GM12878 (cell line): ENCODE data around the gene DOLPP1. TPM values are rescaled to one million over a fixed set of nuclear protein-coding genes. Genes with fewer than 3 reads are reported as not detected.

Source experiments
- ATAC-seq: fragments of 200-7000 bp; cut with Tn5 transposase; 3 replicates; pipeline ENCODE4 v1.9.1; 2020; ENCODE audit warnings: mild to moderate bottlenecking, moderate library complexity
- BruUV-seq: library from RNA; stranded (reverse); fragments of 400-500 nt; replicated peaks from 2 replicates; lab custom pipeline; 2021; lab: Mats Ljungman, UMichigan
- CTCF ChIA-PET: fragments of 300-600 bp; sonication (Branson Sonifier 250); formaldehyde crosslinking; extraction: SDS; loops from one replicate; lab custom pipeline; 2021; ENCODE audit warnings: inconsistent platforms; lab: Yijun Ruan, JAX
- POLR2A ChIA-PET: fragments of 350-600 bp; formaldehyde crosslinking; extraction: SDS; loops from one replicate; lab custom pipeline; 2021; ENCODE audit warnings: inconsistent platforms; lab: Charles Lee
- RAD21 ChIA-PET: fragments of 300-600 bp; sonication (Branson Sonifier 250); formaldehyde crosslinking; loops from one replicate; lab custom pipeline; 2023; ENCODE audit warnings: antibody characterized with exemption; ENCODE audit not compliant: unreplicated experiment; lab: Charles Lee
- SMC1A ChIA-PET: fragments of 300-600 bp; sonication (Branson Sonifier 250); formaldehyde crosslinking; loops from one replicate; lab custom pipeline; 2023; ENCODE audit not compliant: unreplicated experiment, uncharacterized antibody; lab: Charles Lee
- DNase-seq: peaks from one replicate; pipeline ENCODE4 v3.0.0-alpha.2; 2011; ENCODE audit warnings: low read depth, low spot score
- FAIRE-seq: peaks from 3 replicates; lab custom pipeline; 2011; peaks lifted over from hg19 to GRCh38; lab: Jason Lieb, UNC
- H2AFZ ChIP-seq: 2 replicates; pipeline ENCODE4 v1.6.0; 2011; ENCODE audit warnings: low read depth, low read length, control low read depth; ENCODE audit not compliant: control insufficient read depth
- H3K27ac ChIP-seq: 2 replicates; pipeline ENCODE4 v1.5.1; 2011; ENCODE audit warnings: control low read depth; ENCODE audit not compliant: control insufficient read depth, insufficient read depth
- H3K27me3 ChIP-seq, 2 experiments: replicated peaks in 1 of 2; 2 replicates each; pipeline versions ENCODE4 v1.6.0 to v1.6.1; 2011; ENCODE audit warnings: low read length in 1 of 2; ENCODE audit not compliant: control insufficient read depth in 2 of 2, insufficient read depth in 2 of 2
- H3K36me3 ChIP-seq, 2 experiments: 2 replicates each; pipeline ENCODE4 v1.5.1; 2011; ENCODE audit warnings: low read length in 1 of 2; ENCODE audit not compliant: control insufficient read depth in 2 of 2, insufficient read depth in 2 of 2
- H3K4me1 ChIP-seq: 2 replicates; pipeline ENCODE4 v1.6.1; 2011; ENCODE audit warnings: mild to moderate bottlenecking, low read length, moderate library complexity, mixed read lengths; ENCODE audit not compliant: control insufficient read depth, insufficient read depth
- H3K4me2 ChIP-seq: 2 replicates; pipeline ENCODE4 v1.6.0; 2011; ENCODE audit warnings: control low read depth; ENCODE audit not compliant: control insufficient read depth, insufficient read depth
- H3K4me3 ChIP-seq: fragments of 200-600 bp; sonication (generic); 2 replicates; pipeline ENCODE4 v1.5.1; 2016
- H3K79me2 ChIP-seq: 2 replicates; pipeline ENCODE4 v1.6.0; 2011; ENCODE audit warnings: low read length; ENCODE audit not compliant: control insufficient read depth, insufficient read depth
- H3K9ac ChIP-seq: 2 replicates; pipeline ENCODE4 v1.8.0; 2011; ENCODE audit warnings: low read length, control low read depth, mixed read lengths; ENCODE audit not compliant: control insufficient read depth, insufficient read depth
- H3K9me3 ChIP-seq: replicated peaks from 3 replicates; pipeline ENCODE4 v1.5.1; 2011; ENCODE audit warnings: mild to moderate bottlenecking, low read length; ENCODE audit not compliant: control insufficient read depth, insufficient read depth
- H4K20me1 ChIP-seq: 2 replicates; pipeline ENCODE4 v1.6.0; 2011; ENCODE audit not compliant: control insufficient read depth, insufficient read depth
- ATF7 ChIP-seq: fragments of 450-650 bp; IDR thresholded peaks from 2 replicates; pipeline ENCODE4 v1.6.1; 2016; ENCODE audit warnings: low read depth, mild to moderate bottlenecking
- BACH1 ChIP-seq: fragments of 450-650 bp; IDR thresholded peaks from 2 replicates; pipeline ENCODE4 v1.6.1; 2017; ENCODE audit warnings: mild to moderate bottlenecking, borderline replicate concordance
- BRCA1 ChIP-seq: IDR thresholded peaks from 2 replicates; pipeline ENCODE4 v1.6.1; 2011; ENCODE audit warnings: low read depth, low read length, improper control_type of control experiment
- CEBPB ChIP-seq, 2 experiments: fragments of 150-350 bp in 1 of 2; IDR thresholded peaks; 2 replicates each; pipeline ENCODE4 v1.6.1; 2012 to 2014; ENCODE audit warnings: low read depth in 2 of 2, low read length in 2 of 2, borderline replicate concordance in 1 of 2, inconsistent platforms in 1 of 2
- CHD1 ChIP-seq: IDR thresholded peaks from 2 replicates; pipeline ENCODE4 v1.6.1; 2012; ENCODE audit warnings: low read depth, low read length, improper control_type of control experiment
- ETV6 ChIP-seq, 2 experiments: fragments of 450-650 bp in 1 of 2; IDR thresholded peaks in 1 of 2; conservative IDR thresholded peaks in 1 of 2; 2 replicates each; pipeline ENCODE4 v1.6.1; 2014; ENCODE audit warnings: antibody characterized with exemption in 1 of 2, borderline replicate concordance in 1 of 2, low read depth in 1 of 2, mild to moderate bottlenecking in 1 of 2, moderate library complexity in 1 of 2
- KLF5 ChIP-seq: fragments of 450-650 bp; IDR thresholded peaks from 2 replicates; pipeline ENCODE4 v1.6.1; 2014; ENCODE audit warnings: mild to moderate bottlenecking; ENCODE audit not compliant: partially characterized antibody
- POLR2A ChIP-seq: IDR thresholded peaks from 2 replicates; pipeline ENCODE4 v1.6.1; 2011; ENCODE audit warnings: low read depth, mild to moderate bottlenecking, low read length
- POU2F2 ChIP-seq: IDR thresholded peaks from 3 replicates; pipeline ENCODE4 v1.6.1; 2011; ENCODE audit warnings: low read depth, mild to moderate bottlenecking, low read length, borderline replicate concordance
- SMARCA5 ChIP-seq: fragments of 450-650 bp; IDR thresholded peaks from 2 replicates; pipeline ENCODE4 v1.6.1; 2017; ENCODE audit warnings: mild to moderate bottlenecking
- SREBF2 ChIP-seq: IDR thresholded peaks from 2 replicates; pipeline ENCODE4 v1.6.1; 2012; ENCODE audit warnings: mild to moderate bottlenecking, low read length
- USF1 ChIP-seq: IDR thresholded peaks from 2 replicates; pipeline ENCODE4 v1.6.1; 2011; ENCODE audit warnings: borderline replicate concordance, low read depth, mild to moderate bottlenecking, moderate library complexity, mixed read lengths, low read length; ENCODE audit not compliant: insufficient read depth; ENCODE audit errors: extremely low read length
- ZNF24 ChIP-seq: fragments of 450-650 bp; IDR thresholded peaks from 2 replicates; pipeline ENCODE4 v1.6.1; 2017; ENCODE audit warnings: antibody characterized with exemption, mild to moderate bottlenecking
- WGBS: methylation state at CpG from one replicate; pipeline ENCODE4 v1.1.6; 2016; ENCODE audit warnings: low lambda C conversion rate; ENCODE audit not compliant: insufficient replicate concordance, insufficient coverage; ENCODE audit errors: missing lambda C conversion rate; 5-methylcytosine and 5-hydroxymethylcytosine counted together
- in situ Hi-C: fragments of 300-500 bp; cut with MboI; formaldehyde crosslinking; loops from 9 replicates; pipeline ENCODE4 v1.14.3; 2018; ENCODE audit warnings: mixed read lengths
- intact Hi-C: fragments of 100-400 bp; cut with micrococcal nuclease; formaldehyde crosslinking; loops from one replicate; pipeline ENCODE4 v1.14.2; 2022; ENCODE audit not compliant: unreplicated experiment
- polyA plus RNA-seq, 11 experiments: library from polyadenylated mRNA; depleted of rRNA in 4 of 11; unstranded in 6 of 11; stranded (reverse) in 5 of 11; fragments of >200 nt; fragmentation: Nextera tagmentation in 4 of 11; fragmentation: Illumina TruSeq in 1 of 11; extraction: Ambion mirVana in 4 of 11; extraction: Trizol in 1 of 11; gene quantifications; 1 replicate in 1 of 11; 2 replicates in 10 of 11; pipeline versions ENCODE4 v1.2.1 to v1.2.3, GENCODE V29; 2011 to 2016; ENCODE audit warnings: inconsistent platforms in 2 of 11, missing spikeins in 2 of 11, low read depth in 1 of 11
- total RNA-seq, 4 experiments: library from RNA; depleted of rRNA in 3 of 4; stranded (reverse); fragments of >200 nt in 3 of 4; fragmentation: Illumina TruSeq in 1 of 4; extraction: Trizol in 1 of 4; gene quantifications; 2 replicates each; pipeline versions ENCODE4 v1.2.1 to v1.2.3, GENCODE V29; 2013 to 2021
- TF ChIP-seq, protein P1 (sequence below): fragments of 450-650 bp; IDR thresholded peaks from 2 replicates; pipeline ENCODE4 v1.6.1; 2016; ENCODE audit warnings: mild to moderate bottlenecking, moderate library complexity, borderline replicate concordance
- TF ChIP-seq, protein P2 (sequence below): fragments of 450-650 bp; IDR thresholded peaks from 2 replicates; pipeline ENCODE4 v1.6.1; 2016; ENCODE audit warnings: mild to moderate bottlenecking
- TF ChIP-seq, protein P3 (sequence below): fragments of 450-650 bp; IDR thresholded peaks from 2 replicates; pipeline ENCODE4 v1.6.1; 2017; ENCODE audit warnings: borderline replicate concordance
- TF ChIP-seq, protein P4 (sequence below): IDR thresholded peaks from 2 replicates; pipeline ENCODE4 v1.6.1; 2011; ENCODE audit warnings: borderline replicate concordance, low read depth, mild to moderate bottlenecking, moderate library complexity, low read length; ENCODE audit not compliant: insufficient read depth, poor library complexity, severe bottlenecking

DOLPP1 gene
- total and polyA plus RNA-seq, 10 of the 15 experiments (the other 5 are each of a cell fraction or from before 2014, with no cell fraction given): 0.76 to 19.9 (median 13.4) TPM

DNA sequence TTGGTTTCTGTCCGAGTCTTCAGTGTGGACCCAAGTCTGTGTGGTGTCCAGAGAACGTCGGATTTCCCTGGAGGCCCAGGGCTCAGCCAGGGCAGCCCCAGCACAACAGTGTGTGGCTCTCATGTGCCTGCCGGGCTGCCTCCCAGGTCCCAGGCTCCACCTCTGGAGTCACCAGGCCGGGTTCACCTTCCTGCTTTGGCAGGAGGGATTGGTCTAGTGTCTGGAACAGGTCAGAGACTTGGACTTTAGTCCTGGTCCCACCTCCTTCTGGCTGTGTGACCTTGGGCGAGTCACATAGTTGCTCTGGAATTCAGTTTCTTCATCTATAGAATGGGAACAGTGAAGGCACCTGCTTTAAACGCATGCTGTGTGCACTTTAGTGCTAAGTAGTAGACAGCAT is 3.2 kb downstream of the DOLPP1 start:
- ATAC-seq: no peak
- ChIA-PET CTCF (no interaction called here), RAD21 (no interaction called here), SMC1A (no interaction called here), POLR2A (no interaction called here)
- 81% methylated on average over 7 of the region's 7 CpGs for WGBS
- DNase-seq: no peak
- Histone ChIP-seq H4K20me1 (no peaks in the 10 kb centered on the region), H3K79me2 (peaks cover 17% of the 10 kb centered on the region), H3K9me3 (no peaks in the 10 kb centered on the region), H2AFZ (no peak overlapping the region), H3K27me3 (no peaks in the 10 kb centered on the region), H3K4me3 (no peak overlapping the region), H3K9ac (no peak overlapping the region), H3K4me2 (no peak overlapping the region), H3K36me3 (peaks cover 0 to 20% of the 10 kb centered on the region in 2 experiments; a peak in 3 of 4 replicates), H3K4me1 (peaks cover 12% of the 10 kb centered on the region), H3K27ac (no peak overlapping the region)
- FAIRE-seq: no peak
- in situ Hi-C loops: no loop called here
- no TSS peak for BruUV-seq
- intact Hi-C loops: no loop called here
- TF ChIP-seq POU2F2 (no peak), POLR2A (no peak), ETV6 (conservative IDR thresholded peaks at IDR 0.05 in 1 of 2, IDR thresholded peaks at IDR 0.05 in 1 of 2; ENCODE audit: borderline replicate concordance in 1 of 2, low read depth in 1 of 2) (no peak), SREBF2 (no peak), CHD1 (no peak), SMARCA5 (no peak), BACH1 (no peak), ZNF24 (no peak), KLF5 (no peak), USF1 (no peak), BRCA1 (no peak), CEBPB (IDR thresholded peaks at IDR 0.05; ENCODE audit: borderline replicate concordance in 1 of 2, low read depth in 2 of 2, low read length in 2 of 2) (no peak), ATF7 (no peak)
- TF ChIP-seq, protein P1, sequence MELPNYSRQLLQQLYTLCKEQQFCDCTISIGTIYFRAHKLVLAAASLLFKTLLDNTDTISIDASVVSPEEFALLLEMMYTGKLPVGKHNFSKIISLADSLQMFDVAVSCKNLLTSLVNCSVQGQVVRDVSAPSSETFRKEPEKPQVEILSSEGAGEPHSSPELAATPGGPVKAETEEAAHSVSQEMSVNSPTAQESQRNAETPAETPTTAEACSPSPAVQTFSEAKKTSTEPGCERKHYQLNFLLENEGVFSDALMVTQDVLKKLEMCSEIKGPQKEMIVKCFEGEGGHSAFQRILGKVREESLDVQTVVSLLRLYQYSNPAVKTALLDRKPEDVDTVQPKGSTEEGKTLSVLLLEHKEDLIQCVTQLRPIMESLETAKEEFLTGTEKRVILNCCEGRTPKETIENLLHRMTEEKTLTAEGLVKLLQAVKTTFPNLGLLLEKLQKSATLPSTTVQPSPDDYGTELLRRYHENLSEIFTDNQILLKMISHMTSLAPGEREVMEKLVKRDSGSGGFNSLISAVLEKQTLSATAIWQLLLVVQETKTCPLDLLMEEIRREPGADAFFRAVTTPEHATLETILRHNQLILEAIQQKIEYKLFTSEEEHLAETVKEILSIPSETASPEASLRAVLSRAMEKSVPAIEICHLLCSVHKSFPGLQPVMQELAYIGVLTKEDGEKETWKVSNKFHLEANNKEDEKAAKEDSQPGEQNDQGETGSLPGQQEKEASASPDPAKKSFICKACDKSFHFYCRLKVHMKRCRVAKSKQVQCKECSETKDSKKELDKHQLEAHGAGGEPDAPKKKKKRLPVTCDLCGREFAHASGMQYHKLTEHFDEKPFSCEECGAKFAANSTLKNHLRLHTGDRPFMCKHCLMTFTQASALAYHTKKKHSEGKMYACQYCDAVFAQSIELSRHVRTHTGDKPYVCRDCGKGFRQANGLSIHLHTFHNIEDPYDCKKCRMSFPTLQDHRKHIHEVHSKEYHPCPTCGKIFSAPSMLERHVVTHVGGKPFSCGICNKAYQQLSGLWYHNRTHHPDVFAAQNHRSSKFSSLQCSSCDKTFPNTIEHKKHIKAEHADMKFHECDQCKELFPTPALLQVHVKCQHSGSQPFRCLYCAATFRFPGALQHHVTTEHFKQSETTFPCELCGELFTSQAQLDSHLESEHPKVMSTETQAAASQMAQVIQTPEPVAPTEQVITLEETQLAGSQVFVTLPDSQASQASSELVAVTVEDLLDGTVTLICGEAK: no peak
- TF ChIP-seq, protein P2, sequence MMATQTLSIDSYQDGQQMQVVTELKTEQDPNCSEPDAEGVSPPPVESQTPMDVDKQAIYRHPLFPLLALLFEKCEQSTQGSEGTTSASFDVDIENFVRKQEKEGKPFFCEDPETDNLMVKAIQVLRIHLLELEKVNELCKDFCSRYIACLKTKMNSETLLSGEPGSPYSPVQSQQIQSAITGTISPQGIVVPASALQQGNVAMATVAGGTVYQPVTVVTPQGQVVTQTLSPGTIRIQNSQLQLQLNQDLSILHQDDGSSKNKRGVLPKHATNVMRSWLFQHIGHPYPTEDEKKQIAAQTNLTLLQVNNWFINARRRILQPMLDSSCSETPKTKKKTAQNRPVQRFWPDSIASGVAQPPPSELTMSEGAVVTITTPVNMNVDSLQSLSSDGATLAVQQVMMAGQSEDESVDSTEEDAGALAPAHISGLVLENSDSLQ: no peak
- TF ChIP-seq, protein P3, sequence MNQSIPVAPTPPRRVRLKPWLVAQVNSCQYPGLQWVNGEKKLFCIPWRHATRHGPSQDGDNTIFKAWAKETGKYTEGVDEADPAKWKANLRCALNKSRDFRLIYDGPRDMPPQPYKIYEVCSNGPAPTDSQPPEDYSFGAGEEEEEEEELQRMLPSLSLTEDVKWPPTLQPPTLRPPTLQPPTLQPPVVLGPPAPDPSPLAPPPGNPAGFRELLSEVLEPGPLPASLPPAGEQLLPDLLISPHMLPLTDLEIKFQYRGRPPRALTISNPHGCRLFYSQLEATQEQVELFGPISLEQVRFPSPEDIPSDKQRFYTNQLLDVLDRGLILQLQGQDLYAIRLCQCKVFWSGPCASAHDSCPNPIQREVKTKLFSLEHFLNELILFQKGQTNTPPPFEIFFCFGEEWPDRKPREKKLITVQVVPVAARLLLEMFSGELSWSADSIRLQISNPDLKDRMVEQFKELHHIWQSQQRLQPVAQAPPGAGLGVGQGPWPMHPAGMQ: no peak
- TF ChIP-seq, protein P4, sequence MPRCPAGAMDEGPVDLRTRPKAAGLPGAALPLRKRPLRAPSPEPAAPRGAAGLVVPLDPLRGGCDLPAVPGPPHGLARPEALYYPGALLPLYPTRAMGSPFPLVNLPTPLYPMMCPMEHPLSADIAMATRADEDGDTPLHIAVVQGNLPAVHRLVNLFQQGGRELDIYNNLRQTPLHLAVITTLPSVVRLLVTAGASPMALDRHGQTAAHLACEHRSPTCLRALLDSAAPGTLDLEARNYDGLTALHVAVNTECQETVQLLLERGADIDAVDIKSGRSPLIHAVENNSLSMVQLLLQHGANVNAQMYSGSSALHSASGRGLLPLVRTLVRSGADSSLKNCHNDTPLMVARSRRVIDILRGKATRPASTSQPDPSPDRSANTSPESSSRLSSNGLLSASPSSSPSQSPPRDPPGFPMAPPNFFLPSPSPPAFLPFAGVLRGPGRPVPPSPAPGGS: no peak
